GM12801 (cell line): ENCODE results near the gene SCRN2.

Experiments
- CTCF ChIP-seq: IDR thresholded peaks from one replicate; pipeline ENCODE4 v1.5.1; 2011; ENCODE audit warnings: control low read depth; ENCODE audit not compliant: insufficient read length; ENCODE audit errors: extremely low read depth

The SCRN2 gene

GRCh38 chr17:47831934-47832327 is 9.1 kb downstream of the SCRN2 start:
- TF ChIP-seq CTCF: no peak

- TF ChIP-seq CTCF: no peak
These were observed 9.8 kb downstream of the SCRN2 start, which contains the start of the genes LRRC46 and MRPL10 for GRCh38 chr17:47831003-47831933. Gene LRRC46, plus strand, starts transcription at chr17:47831670. Its CDS starts 320 bp downstream, at chr17:47831990. Gene MRPL10, minus strand, starts transcription at chr17:47831541. Its CDS starts 30 bp downstream, at chr17:47831511.

- TF ChIP-seq CTCF: no peak
These were observed 10.6 kb downstream of the SCRN2 start for GRCh38 chr17:47830396-47831002.

- TF ChIP-seq CTCF: no peak
These were observed 11.2 kb downstream of the SCRN2 start for GRCh38 chr17:47829870-47830269.

GRCh38 chr17:47823519-47823918 is 17.6 kb downstream of the SCRN2 start:
- TF ChIP-seq CTCF: no peak

GRCh38 chr17:47822785-47823184 is 18.3 kb downstream of the SCRN2 start:
- TF ChIP-seq CTCF: no peak
